ENCODE data around the gene LLGL1. TPM values are rescaled to one million over a fixed set of nuclear protein-coding genes. Genes with fewer than 3 reads are reported as not detected.

Gene LLGL1
- total and polyA plus RNA-seq, 2 donors (not counting 1 experiment from before 2014, with no cell fraction given) = 14.9 to 15.2 TPM

GRCh38 chr17:18181358-18181757, 44.1 kb upstream of the LLGL1 start:
- intact Hi-C loops (cut with micrococcal nuclease) = no loop called here

More at GRCh38 chr17:18181358-18181757, 44.1 kb upstream of the LLGL1 start:
- CTCF ChIA-PET = no interaction called here
- TF ChIP-seq CTCF (IDR thresholded peaks at IDR 0.05) (no peak), EZH2 (IDR thresholded peaks at IDR 0.05; ENCODE audit: borderline replicate concordance, insufficient read depth, low read depth, low read length, poor library complexity, severe bottlenecking) (no peak)
- Histone ChIP-seq H3K9ac (ENCODE audit: low read length) (no peak overlapping the region), H3K79me2 (ENCODE audit: control insufficient read depth, insufficient read depth, low read length) (peaks cover 28% of the 10 kb centered on the region), H3K27me3 (replicated peaks in 1 of 4; ENCODE audit: control extremely low read depth in 1 of 4, control insufficient read depth in 3 of 4, insufficient read depth in 4 of 4, low read length in 3 of 4) (no peaks in the 10 kb centered on the region), H3K27ac (ENCODE audit: low read length in 2 of 2) (no peak overlapping the region), H3K4me2 (replicated peaks; ENCODE audit: low read depth, low read length, poor library complexity, severe bottlenecking) (no peak overlapping the region), H3K4me3 (ENCODE audit: control extremely low read depth in 1 of 5, extremely low read depth in 1 of 5, insufficient read depth in 1 of 5, low read depth in 2 of 5, low read length in 4 of 5) (no peak overlapping the region), H3K9me3 (ENCODE audit: control extremely low read depth in 1 of 3, control insufficient read depth in 2 of 3, insufficient read depth in 1 of 3, low read length in 2 of 3) (no peaks in the 10 kb centered on the region), H3K36me3 (replicated peaks in 1 of 2; ENCODE audit: control extremely low read depth in 1 of 2, control insufficient read depth in 1 of 2, extremely low read depth in 1 of 2, insufficient read depth in 2 of 2, low read length in 1 of 2) (peaks cover 0 to 6% of the 10 kb centered on the region in 2 experiments), H3K4me1 (ENCODE audit: control insufficient read depth in 2 of 2, insufficient read depth in 2 of 2, low read length in 2 of 2) (peaks cover 26 to 30% of the 10 kb centered on the region in 2 donors), H2AFZ (ENCODE audit: insufficient read depth, low read depth, low read length, poor library complexity, severe bottlenecking) (no peak overlapping the region), H4K20me1 (ENCODE audit: control insufficient read depth, insufficient read depth, low read length, poor library complexity, severe bottlenecking) (peaks cover 18% of the 10 kb centered on the region)
- no peaks in the 10 kb centered on the region for H3K9me3 Mint-ChIP-seq (ENCODE audit: insufficient read depth)
- peak overlapping the region; percentile 16 for H3K27ac Mint-ChIP-seq
- POLR2A ChIA-PET = no interaction called here
- DNase-seq (no peak), ATAC-seq (ENCODE audit: low read depth) (no peak)
- H3K4me3 Mint-ChIP-seq = peak overlapping the region; percentile 99
- H3K4me1 Mint-ChIP-seq = peaks cover 33% of the 10 kb centered on the region
- H3K27me3 Mint-ChIP-seq = no peaks in the 10 kb centered on the region
- WGBS (ENCODE audit: insufficient coverage) = 69% methylated on average over 4 of the region's 5 CpGs

All from B cell (primary cell).